HG03520 (cell line): Measurements from ENCODE around the gene GRIK5.
"Not testable (repeated sequence)": the region's sequence is repeated elsewhere in the genome, so short reads cannot be mapped to it uniquely, and the experiment has no call there.

Experiments used
- ATAC-seq: cut with Tn5 transposase; IDR thresholded peaks from one replicate; pipeline ENCODE4 v1.9.1; 2021; ENCODE audit warnings: mild to moderate bottlenecking, moderate library complexity; ENCODE audit not compliant: unreplicated experiment

Gene GRIK5

GRCh38 chr19:41994521-41994971 lies 75.5 kb downstream of the GRIK5 start:
- ATAC-seq, result no peak

- no peak for ATAC-seq
Observed at GRCh38 chr19:41993612-41994483, 76.2 kb downstream of the GRIK5 start, which contains the start of gene ATP1A3. Gene ATP1A3 (minus strand): TSS chr19:41994230. CDS start chr19:41994076, 154 bp downstream.

GRCh38 chr19:41991925-41992569 lies 78.0 kb downstream of the GRIK5 start:
- not testable (repeated sequence) for ATAC-seq

GRCh38 chr19:41991025-41991424 lies 79.0 kb downstream of the GRIK5 start:
- ATAC-seq, result no peak

- ATAC-seq, result no peak
Observed at GRCh38 chr19:41990615-41991014, 79.4 kb downstream of the GRIK5 start.

GRCh38 chr19:41990028-41990427 lies 80.0 kb downstream of the GRIK5 start:
- ATAC-seq, result no peak

- no peak for ATAC-seq
Observed at GRCh38 chr19:41988947-41989346, 81.1 kb downstream of the GRIK5 start.

- ATAC-seq, result no peak
Observed at GRCh38 chr19:41987141-41987860, 82.7 kb downstream of the GRIK5 start.

- ATAC-seq, result no peak
Observed at GRCh38 chr19:41984961-41985360, 85.0 kb downstream of the GRIK5 start.

- no peak for ATAC-seq
Observed at GRCh38 chr19:41981724-41982123, 88.3 kb downstream of the GRIK5 start.

- ATAC-seq, result no peak
Observed at GRCh38 chr19:41978470-41978869, 91.5 kb downstream of the GRIK5 start.

GRCh38 chr19:41977916-41978315 lies 92.1 kb downstream of the GRIK5 start:
- ATAC-seq, result no peak

GRCh38 chr19:41974652-41975051 lies 95.4 kb downstream of the GRIK5 start:
- ATAC-seq, result no peak

- no peak for ATAC-seq
Observed at GRCh38 chr19:41971363-41971762, 98.6 kb downstream of the GRIK5 start.

GRCh38 chr19:41969772-41970458 lies 100.1 kb downstream of the GRIK5 start:
- ATAC-seq, result no peak

GRCh38 chr19:41968751-41969595 lies 101.0 kb downstream of the GRIK5 start:
- no peak for ATAC-seq

GRCh38 chr19:41967054-41967783 lies 102.8 kb downstream of the GRIK5 start:
- ATAC-seq, result no peak

- no peak for ATAC-seq
Observed at GRCh38 chr19:41965106-41965505, 104.9 kb downstream of the GRIK5 start.

- no peak for ATAC-seq
Observed at GRCh38 chr19:41960973-41961372, 109.0 kb downstream of the GRIK5 start.
